Measurements from ENCODE around the gene AUH. TPM values are rescaled to one million over a fixed set of nuclear protein-coding genes. Genes with fewer than 3 reads are reported as not detected.
A peak's percentile ranks its signal among the peaks of the same experiment; 100 is the strongest.

The AUH gene
- total RNA-seq, 1 donor from 2014 or later = 9.8 TPM

DNA sequence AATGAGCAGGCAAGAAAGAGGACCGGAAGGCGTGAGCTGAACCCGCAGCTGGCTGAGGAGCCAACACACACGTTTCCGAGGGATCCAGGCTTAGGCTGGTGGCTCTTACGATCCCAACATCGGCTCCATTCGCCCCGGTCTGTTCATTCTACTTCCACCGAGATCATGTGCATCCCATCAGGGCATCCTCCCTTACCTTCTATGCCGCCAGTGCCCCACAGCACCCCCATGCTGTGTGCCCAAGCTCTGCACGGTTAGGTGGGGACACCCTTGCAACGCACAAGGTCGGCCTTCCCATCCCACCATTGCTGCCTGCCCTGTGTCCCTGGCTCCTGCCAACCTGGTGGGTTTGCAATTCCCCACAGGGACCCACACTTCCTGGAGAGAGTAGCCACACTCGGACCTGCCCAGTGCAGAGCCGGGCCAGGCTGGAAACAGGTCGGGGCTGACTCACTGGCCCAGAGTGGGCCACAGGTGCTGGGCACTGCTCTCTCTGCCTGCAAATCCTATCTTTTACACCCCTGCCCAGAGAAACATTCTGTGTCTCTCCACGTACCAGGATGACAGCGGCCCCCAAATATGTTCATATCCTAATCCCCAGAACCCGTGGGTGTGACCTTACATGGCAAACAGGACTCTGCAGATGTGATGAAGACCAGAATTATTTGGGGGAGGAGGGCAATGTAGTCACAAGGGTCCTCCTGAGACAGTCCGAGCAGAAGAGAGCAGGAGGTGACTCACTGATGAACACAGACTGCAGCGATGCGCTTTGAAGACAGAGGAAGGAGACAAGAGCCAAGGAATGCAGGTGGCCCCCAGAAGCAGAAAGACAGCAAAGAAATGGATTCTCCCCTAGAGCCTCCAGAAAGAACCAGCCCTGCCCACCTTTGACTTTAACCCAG, 182.2 kb downstream of the AUH start:
- peaks cover 22% of the 10 kb centered on the region for H3K4me1 ChIP-seq (ENCODE audit: insufficient read depth, low read length)
- FAIRE-seq = no peak
- peaks cover 5% of the 10 kb centered on the region for H3K9me3 Mint-ChIP-seq (ENCODE audit: unreplicated experiment)
- no peaks in the 10 kb centered on the region for H4K20me1 ChIP-seq (ENCODE audit: insufficient read depth, low read length)
- H3K36me3 Mint-ChIP-seq (ENCODE audit: low read depth, unreplicated experiment) = no peaks in the 10 kb centered on the region
- no peak for TF ChIP-seq EZH2 (IDR thresholded peaks at IDR 0.05; ENCODE audit: insufficient read depth, low read length)
- no peak for TF ChIP-seq CTCF (IDR thresholded peaks at IDR 0.05; ENCODE audit: insufficient read depth, low read depth, low read length)
- no peaks in the 10 kb centered on the region for H3K9me3 ChIP-seq (ENCODE audit: insufficient read depth, low read depth, low read length)
- H3K27me3 Mint-ChIP-seq (ENCODE audit: low read depth, unreplicated experiment) = peaks cover 14% of the 10 kb centered on the region
- H3K4me3 ChIP-seq (ENCODE audit: insufficient read depth, low read depth, low read length) = no peak overlapping the region
- peak overlapping the region; percentile 13 for H3K4me2 ChIP-seq (ENCODE audit: low read length)
- no peaks in the 10 kb centered on the region for H3K4me1 Mint-ChIP-seq (ENCODE audit: low read depth, unreplicated experiment)
- no peaks in the 10 kb centered on the region for H3K36me3 ChIP-seq (ENCODE audit: insufficient read depth, low read length)
- H2AFZ ChIP-seq (ENCODE audit: low read depth, low read length) = no peak overlapping the region
- H3K9ac ChIP-seq (ENCODE audit: low read length) = no peak overlapping the region
- no peaks in the 10 kb centered on the region for H3K79me2 ChIP-seq (ENCODE audit: insufficient read depth, low read length)
- peak overlapping the region; percentile 36 for H3K27ac Mint-ChIP-seq (ENCODE audit: unreplicated experiment)
- H3K27ac ChIP-seq (ENCODE audit: low read depth, low read length) = no peak overlapping the region
- H3K4me3 Mint-ChIP-seq (ENCODE audit: unreplicated experiment) = no peak overlapping the region
- no peaks in the 10 kb centered on the region for H3K27me3 ChIP-seq (ENCODE audit: insufficient read depth, low read length)
- DNase-seq (ENCODE audit: low read depth) = peak; percentile 81

DNA sequence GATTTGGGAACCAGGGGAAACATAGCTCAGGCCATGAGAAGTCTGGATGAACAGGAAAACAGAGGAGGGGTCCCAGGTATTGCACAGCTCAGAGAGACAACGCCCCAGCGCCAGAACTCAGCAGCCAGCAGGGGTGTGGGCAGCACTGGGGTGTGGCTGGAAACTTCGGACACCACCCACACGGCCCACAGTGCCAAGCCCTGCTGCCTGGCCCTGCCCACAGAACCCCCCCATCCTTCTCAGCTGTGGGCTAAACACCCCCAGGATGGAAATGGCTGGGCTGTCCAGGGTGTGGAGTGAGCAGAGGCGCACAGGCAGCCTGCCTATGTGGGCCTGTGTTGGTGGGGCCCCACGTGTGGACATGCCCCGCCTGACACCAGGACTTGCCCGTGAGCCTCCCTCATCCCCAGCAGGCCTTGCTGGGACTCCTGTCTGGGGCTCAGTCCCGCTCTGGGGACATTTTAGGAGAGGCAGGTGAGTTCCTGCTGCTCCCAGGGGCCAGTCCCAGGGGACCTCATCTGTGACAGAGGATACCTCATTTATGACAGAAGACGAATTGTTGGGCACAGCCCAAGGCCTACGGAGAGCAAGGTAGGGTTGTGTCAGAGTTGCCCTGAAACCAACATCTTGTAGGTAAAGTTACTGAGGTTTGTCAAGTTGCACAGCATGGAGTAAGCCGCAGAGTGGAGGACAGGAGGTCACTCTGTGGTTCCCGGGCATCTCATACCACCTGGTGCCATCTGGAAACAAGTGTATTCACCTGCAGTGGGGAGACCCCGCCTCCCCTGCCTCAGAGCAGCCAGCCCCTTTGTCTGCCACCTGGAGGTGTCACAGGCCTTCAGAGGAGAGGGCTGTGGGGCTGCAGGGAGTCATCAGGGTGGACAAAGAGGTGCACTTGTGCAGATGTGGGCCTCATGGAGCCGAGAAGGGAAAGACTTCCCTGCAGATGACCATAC, 183.2 kb downstream of the AUH start:
- Histone ChIP-seq H3K4me3 (ENCODE audit: insufficient read depth, low read depth, low read length) (no peak overlapping the region), H2AFZ (ENCODE audit: low read depth, low read length) (no peak overlapping the region), H3K9ac (ENCODE audit: low read length) (no peak overlapping the region), H3K27me3 (ENCODE audit: insufficient read depth, low read length) (no peaks in the 10 kb centered on the region), H3K4me2 (ENCODE audit: low read length) (peak overlapping the region; percentile 1), H3K27ac (ENCODE audit: low read depth, low read length) (no peak overlapping the region), H3K36me3 (ENCODE audit: insufficient read depth, low read length) (no peaks in the 10 kb centered on the region), H3K79me2 (ENCODE audit: insufficient read depth, low read length) (no peaks in the 10 kb centered on the region), H3K4me1 (ENCODE audit: insufficient read depth, low read length) (peaks cover 22% of the 10 kb centered on the region), H4K20me1 (ENCODE audit: insufficient read depth, low read length) (no peaks in the 10 kb centered on the region), H3K9me3 (ENCODE audit: insufficient read depth, low read depth, low read length) (no peaks in the 10 kb centered on the region)
- no peak for DNase-seq (ENCODE audit: low read depth)
- H3K4me3 Mint-ChIP-seq (ENCODE audit: unreplicated experiment) = no peak overlapping the region
- peaks cover 5% of the 10 kb centered on the region for H3K9me3 Mint-ChIP-seq (ENCODE audit: unreplicated experiment)
- H3K27ac Mint-ChIP-seq (ENCODE audit: unreplicated experiment) = no peak overlapping the region
- H3K4me1 Mint-ChIP-seq (ENCODE audit: low read depth, unreplicated experiment) = no peaks in the 10 kb centered on the region
- no peak for TF ChIP-seq CTCF (IDR thresholded peaks at IDR 0.05; ENCODE audit: insufficient read depth, low read depth, low read length)
- TF ChIP-seq EZH2 (IDR thresholded peaks at IDR 0.05; ENCODE audit: insufficient read depth, low read length) = no peak
- no peak for FAIRE-seq
- H3K36me3 Mint-ChIP-seq (ENCODE audit: low read depth, unreplicated experiment) = no peaks in the 10 kb centered on the region
- peaks cover 12% of the 10 kb centered on the region for H3K27me3 Mint-ChIP-seq (ENCODE audit: low read depth, unreplicated experiment)
